Stimulated activated CD8-positive, alpha-beta memory T cell treated with anti-CD3 and anti-CD28 coated beads, Interleukin-4, amount 100 ng/mL, for 4 hours (primary cell): ENCODE data around the gene FIP1L1.
"Not testable (repeated sequence)": the region's sequence is repeated elsewhere in the genome, so short reads cannot be mapped to it uniquely, and the experiment has no call there.

Source experiments
- DNase-seq, 2 donors: peaks; one replicate each; pipeline ENCODE4 v3.0.0-alpha.2; 2020; ENCODE audit warnings: low read depth in 2 of 2, low spot score in 1 of 2

FIP1L1 gene

GRCh38 chr4:53374777-53375258, 2.6 kb upstream of the FIP1L1 start:
- DNase-seq, result no peak

DNA sequence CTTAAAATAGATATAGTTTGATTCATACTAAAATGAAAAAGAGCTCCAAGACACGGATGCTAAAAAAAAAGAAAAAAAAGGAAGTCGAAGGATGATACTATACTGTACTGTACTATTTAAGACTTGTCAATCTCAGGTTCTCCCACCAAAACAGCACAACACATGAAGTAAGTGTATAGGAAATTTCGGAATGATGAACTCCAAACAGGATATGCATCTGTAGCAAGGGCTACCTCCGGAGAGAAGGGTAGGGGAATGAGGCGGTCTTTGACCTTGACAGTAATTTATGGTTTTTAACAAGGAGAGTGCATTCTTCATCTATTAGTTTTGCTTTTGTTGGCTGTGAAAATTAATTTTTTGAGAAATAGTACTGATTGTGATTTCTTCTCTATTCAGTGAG, 541 bp upstream of the FIP1L1 start:
- no peak for DNase-seq

DNA sequence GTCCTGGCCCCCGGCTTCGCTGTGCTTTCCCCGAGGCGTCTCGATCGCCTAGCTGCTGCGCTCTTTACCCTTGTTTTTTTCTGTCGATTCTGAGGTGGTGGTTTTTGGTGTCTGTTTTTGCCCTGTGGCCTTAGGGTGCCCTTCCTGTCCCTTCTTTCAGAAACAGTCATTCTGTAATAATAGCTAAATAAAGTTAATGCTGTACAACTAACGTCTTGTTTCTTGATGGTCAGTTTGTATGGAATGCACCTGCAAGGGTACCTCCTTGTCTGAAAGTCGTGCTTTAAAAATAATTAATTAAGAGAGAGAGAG, 686 bp downstream of the FIP1L1 start:
- no peak for DNase-seq

DNA sequence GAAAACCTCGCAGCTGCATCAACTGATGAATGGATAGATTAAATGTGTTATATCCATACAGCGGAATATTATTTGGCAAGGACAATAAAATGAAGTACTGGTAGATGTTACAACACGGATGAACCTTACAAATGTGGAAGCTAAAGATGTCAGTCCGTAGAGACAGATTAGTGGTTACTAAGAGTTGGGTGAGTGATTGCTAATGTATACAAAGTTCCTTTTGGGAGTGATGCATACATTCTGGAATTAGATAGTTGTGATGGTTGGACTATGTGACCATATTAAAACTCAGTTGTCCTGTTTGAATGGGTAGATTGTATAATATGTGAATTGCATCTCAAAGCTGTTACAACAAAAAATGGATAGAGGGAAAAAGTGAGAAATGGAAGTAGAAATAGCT, 2.8 kb downstream of the FIP1L1 start:
- no peak for DNase-seq

DNA sequence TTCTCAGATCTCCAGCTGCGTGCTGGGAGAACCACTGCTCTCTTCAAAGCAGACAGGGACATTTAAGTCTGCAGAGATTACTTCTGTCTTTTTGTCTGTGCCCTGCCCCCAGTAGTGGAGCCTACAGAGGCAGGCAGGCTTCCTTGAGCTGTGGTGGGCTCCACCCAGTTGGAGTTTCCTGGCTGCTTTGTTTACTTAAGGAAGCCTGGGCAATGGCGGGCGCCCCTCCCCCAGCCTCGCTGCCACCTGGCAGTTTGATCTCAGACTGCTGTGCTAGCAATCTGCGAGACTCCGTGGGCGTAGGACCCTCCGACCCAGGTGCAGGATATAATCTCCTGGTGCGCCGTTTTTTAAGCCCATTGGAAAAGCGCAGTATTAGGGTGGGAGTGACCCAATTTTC, 32.0 kb downstream of the FIP1L1 start:
- DNase-seq, result not testable (repeated sequence)

DNA sequence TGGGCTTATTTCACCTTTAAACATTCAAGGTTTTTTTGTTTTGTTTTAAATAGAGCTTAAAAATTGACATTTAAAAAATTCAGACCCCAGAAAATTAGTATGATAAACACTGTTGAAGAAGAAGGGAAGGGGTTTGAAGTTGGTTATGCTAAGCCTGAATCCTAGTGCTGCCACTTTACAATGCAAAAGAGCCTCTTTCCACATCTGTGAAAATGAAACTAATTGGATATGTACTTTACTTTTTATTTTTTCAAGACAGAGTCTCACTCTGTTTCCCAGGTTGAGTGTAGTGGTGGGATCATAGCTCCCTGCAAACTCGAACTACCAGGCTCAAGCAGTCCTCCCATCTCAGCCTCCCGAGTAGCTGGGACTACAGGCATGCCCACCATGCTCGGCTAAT, 41.8 kb downstream of the FIP1L1 start:
- no peak for DNase-seq

DNA sequence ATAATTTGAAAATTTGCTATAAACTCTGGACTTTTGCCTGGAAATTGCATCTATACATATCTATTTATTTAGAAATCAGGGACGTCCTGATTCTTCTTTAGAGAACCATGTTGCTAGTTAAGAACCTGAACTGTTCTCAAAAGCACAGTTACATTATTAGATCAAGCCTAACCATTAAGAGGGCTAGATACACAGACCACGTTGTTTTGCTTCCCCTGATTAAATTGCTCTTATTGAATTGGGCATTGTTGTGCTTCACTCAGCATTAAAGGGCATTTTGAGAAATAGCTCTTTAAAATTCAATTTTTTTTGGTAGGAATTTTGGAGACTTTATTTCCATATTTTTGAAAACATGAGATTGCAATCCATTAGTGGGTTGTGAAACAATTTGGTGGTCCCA, 44.4 kb downstream of the FIP1L1 start:
- no peak for DNase-seq

- DNase-seq, result no peak
These were observed 44.9 kb downstream of the FIP1L1 start for GRCh38 chr4:53422367-53422766.

DNA sequence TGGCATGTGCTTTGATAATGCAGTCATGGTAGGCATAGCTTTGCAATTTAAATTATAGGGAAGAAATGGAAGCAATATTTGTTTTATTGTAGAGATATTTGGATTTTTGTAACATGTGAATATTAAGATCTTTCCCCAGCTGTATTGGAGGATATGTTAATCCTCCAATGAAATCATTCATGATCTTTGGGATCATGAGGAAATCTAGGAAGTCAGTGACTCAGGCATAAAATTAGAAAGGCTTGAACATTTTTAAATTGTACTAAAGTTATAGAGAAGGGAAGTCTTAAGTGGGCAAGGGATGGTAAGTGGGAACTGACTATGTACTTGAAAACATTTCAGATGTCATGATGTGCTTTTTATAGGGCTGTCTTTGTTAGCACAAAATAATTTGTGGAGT, 46.8 kb downstream of the FIP1L1 start:
- DNase-seq, result no peak

- no peak for DNase-seq
These were observed 49.9 kb downstream of the FIP1L1 start for GRCh38 chr4:53427366-53427765.

DNA sequence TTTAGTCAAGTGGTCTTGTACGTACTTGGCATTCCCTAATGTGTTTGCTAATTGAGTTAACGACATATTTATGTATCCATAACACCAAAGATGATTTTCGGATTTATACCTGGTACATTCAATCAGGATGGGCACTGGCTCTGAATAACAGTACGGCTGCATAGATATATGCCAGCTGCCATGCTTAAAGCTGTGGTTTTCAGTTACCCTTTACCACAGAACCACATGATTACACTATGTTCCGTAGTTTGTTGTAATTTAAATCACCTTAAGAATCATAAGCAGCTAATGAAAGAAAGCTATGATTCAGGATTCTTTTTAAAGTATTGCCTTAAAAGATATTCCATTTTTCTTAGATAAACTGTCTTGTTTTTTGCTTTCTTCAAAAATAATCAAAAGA, 53.6 kb downstream of the FIP1L1 start:
- DNase-seq, result no peak

GRCh38 chr4:53432528-53433424, 55.3 kb downstream of the FIP1L1 start:
- DNase-seq, result no peak

DNA sequence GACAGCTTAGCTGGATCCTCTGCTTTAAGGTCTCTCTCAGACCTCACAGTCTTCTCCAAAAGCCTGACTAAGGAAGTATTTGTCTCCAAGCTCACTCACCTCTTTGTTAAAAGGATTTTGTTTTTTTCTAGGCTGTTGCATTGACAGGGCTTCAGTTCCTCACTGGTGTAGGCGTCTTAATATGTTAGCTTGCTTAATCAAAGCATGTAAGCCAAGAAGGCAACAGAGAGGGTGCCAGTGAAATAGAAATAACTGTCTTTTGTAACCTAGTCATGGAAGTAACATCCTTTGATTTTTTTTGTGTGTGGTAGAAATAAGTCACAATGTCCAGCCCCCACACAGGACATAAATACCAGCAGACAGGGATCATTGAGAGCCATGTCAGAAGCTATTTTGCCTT, 58.8 kb downstream of the FIP1L1 start:
- DNase-seq, result no peak

GRCh38 chr4:53441564-53441963, 64.1 kb downstream of the FIP1L1 start:
- DNase-seq, result no peak

DNA sequence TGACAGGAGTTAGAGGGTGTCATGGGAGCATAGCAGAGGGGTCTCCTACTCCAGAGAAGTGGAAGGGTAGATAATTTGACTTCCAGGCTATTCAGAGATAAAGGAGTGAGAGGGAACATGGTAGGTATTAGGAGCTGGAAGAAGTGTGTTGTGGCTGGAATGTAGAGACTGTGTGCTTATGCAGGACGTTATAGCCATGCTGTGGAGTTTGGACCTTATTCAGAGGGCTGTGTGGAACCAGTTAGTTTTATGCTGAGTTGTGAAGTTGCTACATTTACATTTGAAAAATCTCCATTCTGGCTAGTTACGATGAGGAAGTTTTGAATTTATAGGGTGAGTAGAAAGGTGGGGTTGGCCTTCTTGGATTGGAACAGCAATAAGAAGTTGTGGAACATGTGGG, 67.5 kb downstream of the FIP1L1 start:
- no peak for DNase-seq

DNA sequence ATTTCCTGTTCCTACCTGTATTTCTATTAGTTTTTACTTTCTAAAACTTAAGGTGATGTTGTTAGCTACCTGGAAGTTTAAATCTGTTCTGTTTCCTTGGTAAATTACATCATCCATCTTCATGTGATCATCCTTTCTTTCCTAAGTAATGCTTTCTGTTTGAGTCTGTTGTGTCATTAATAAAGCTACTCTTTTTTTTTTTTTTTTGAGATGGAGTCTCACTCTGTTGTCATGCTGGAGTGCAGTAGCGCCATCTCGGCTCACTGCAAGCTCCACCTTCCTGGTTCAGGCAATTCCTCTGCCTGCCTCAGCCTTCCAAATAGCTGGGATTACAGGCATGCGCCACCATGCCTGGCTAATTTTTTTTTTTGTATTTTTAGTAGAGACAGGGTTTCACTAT, 73.3 kb downstream of the FIP1L1 start:
- no peak for DNase-seq

DNA sequence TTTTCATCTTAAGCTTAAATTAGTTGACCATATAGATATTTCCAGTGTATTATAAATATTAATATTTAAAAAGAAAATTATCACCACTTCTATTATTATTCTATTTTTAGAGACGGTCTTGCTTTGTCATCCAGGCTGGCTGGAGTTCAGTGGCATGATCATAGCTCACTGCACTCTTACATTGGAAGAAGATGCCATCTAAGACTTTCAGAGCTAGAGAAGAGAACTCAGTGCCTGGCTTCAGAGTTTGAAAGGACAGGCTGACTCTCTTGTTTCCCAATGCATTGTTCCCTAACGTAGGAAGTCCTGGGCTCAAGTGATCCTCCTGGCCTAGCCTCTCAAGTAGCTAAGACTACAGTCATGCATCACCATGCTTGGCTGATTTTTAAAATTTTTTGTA, 75.9 kb downstream of the FIP1L1 start:
- no peak for DNase-seq

- DNase-seq, result no peak
These were observed 78.3 kb downstream of the FIP1L1 start for GRCh38 chr4:53455766-53456165.

GRCh38 chr4:53456178-53456577, 78.7 kb downstream of the FIP1L1 start:
- no peak for DNase-seq

GRCh38 chr4:53459548-53459947, 82.1 kb downstream of the FIP1L1 start:
- DNase-seq, result no peak

DNA sequence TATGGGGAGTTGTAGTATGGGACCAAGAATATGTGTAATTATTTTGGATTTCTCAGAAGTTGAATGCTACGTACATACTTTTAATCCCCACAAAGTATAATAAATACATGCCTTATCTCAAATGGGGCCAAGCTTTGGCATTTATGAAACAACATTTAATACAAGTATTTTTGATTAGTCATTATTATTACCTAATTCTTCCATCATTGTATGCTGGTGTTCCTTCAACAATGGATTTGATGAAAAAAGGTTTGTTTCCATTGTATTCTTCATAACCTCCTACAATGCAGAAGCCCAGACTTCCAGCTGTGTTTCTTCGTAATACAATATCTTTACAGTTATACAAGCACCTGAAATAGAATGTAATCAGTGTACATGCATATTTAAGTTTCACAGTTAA, 83.8 kb downstream of the FIP1L1 start:
- DNase-seq, result no peak

GRCh38 chr4:53463340-53463739, 85.9 kb downstream of the FIP1L1 start:
- no peak for DNase-seq

- DNase-seq, result no peak
These were observed 87.8 kb downstream of the FIP1L1 start for GRCh38 chr4:53465281-53465680.
